ENCODE data around the gene MEOX1. TPM values are rescaled to one million over a fixed set of nuclear protein-coding genes. Genes with fewer than 3 reads are reported as not detected.

MEOX1 gene
- total and polyA plus RNA-seq, 2 experiments from 2014 or later: not detected

- DNase-seq: no peak
- H3K36me3 ChIP-seq (ENCODE audit: low read depth): no peaks in the 10 kb centered on the region
- H3K9ac ChIP-seq: no peak overlapping the region
- no peaks in the 10 kb centered on the region for H3K9me2 ChIP-seq (ENCODE audit: insufficient read depth)
- in situ Hi-C loops (cut with MboI): no loop called here
- no peaks in the 10 kb centered on the region for H3K79me2 ChIP-seq (ENCODE audit: insufficient read depth)
- H3F3A ChIP-seq (ENCODE audit: insufficient read depth): no peaks in the 10 kb centered on the region
- H3K27ac ChIP-seq: no peak overlapping the region
- no peak overlapping the region for H3K4me2 ChIP-seq (ENCODE audit: unreplicated experiment)
- H3K4me1 ChIP-seq (ENCODE audit: insufficient read depth): peaks cover 4% of the 10 kb centered on the region; the same call in 1 of the 2 replicates
- TF ChIP-seq EZH2phosphoT487 (IDR thresholded peaks at IDR 0.05; ENCODE audit: insufficient read depth, low read depth) (no peak), EZH2 (IDR thresholded peaks at IDR 0.05; ENCODE audit: insufficient read depth, poor library complexity, severe bottlenecking) (no peak)
- H3K27me3 ChIP-seq (replicated peaks; ENCODE audit: insufficient read depth): peaks cover 13% of the 10 kb centered on the region; the same call in 1 of the 2 replicates
- H3K9me3 ChIP-seq (ENCODE audit: low read depth): no peaks in the 10 kb centered on the region
- 45 to 46% methylated on average over 5 of the region's 5 CpGs for WGBS, 2 experiments (ENCODE audit: low coverage in 1 of 2, low lambda C conversion rate in 2 of 2, missing lambda C conversion rate in 2 of 2)
- H4K20me1 ChIP-seq (ENCODE audit: insufficient read depth): no peaks in the 10 kb centered on the region
- no peak overlapping the region for H2AFZ ChIP-seq
- no peak overlapping the region for H3K4me3 ChIP-seq
Measured at GRCh38 chr17:43706235-43706634, 44.5 kb upstream of the MEOX1 start.

GRCh38 chr17:43703630-43704029, 41.9 kb upstream of the MEOX1 start:
- no peak for DNase-seq
- in situ Hi-C loops (cut with MboI): no loop called here
- Histone ChIP-seq H3F3A (ENCODE audit: insufficient read depth) (peaks cover 10% of the 10 kb centered on the region; the same call in 1 of the 2 replicates), H3K36me3 (ENCODE audit: low read depth) (no peaks in the 10 kb centered on the region), H4K20me1 (ENCODE audit: insufficient read depth) (no peaks in the 10 kb centered on the region), H3K27ac (no peak overlapping the region), H3K4me3 (no peak overlapping the region), H3K9me3 (ENCODE audit: low read depth) (no peaks in the 10 kb centered on the region), H3K9ac (no peak overlapping the region), H3K79me2 (ENCODE audit: insufficient read depth) (no peaks in the 10 kb centered on the region), H3K4me1 (ENCODE audit: insufficient read depth) (peaks cover 8% of the 10 kb centered on the region), H3K4me2 (ENCODE audit: unreplicated experiment) (no peak overlapping the region), H3K9me2 (ENCODE audit: insufficient read depth) (no peaks in the 10 kb centered on the region), H3K27me3 (replicated peaks; ENCODE audit: insufficient read depth) (peaks cover 13% of the 10 kb centered on the region; the same call in 1 of the 2 replicates), H2AFZ (no peak overlapping the region)
- 86 to 92% methylated on average over 3 of the region's 3 CpGs for WGBS, 2 experiments (ENCODE audit: low coverage in 1 of 2, low lambda C conversion rate in 2 of 2, missing lambda C conversion rate in 2 of 2)
- TF ChIP-seq EZH2 (IDR thresholded peaks at IDR 0.05; ENCODE audit: insufficient read depth, poor library complexity, severe bottlenecking) (no peak), EZH2phosphoT487 (IDR thresholded peaks at IDR 0.05; ENCODE audit: insufficient read depth, low read depth) (no peak)

GRCh38 chr17:43702637-43703036, 40.9 kb upstream of the MEOX1 start:
- WGBS, 2 experiments (ENCODE audit: low coverage in 1 of 2, low lambda C conversion rate in 2 of 2, missing lambda C conversion rate in 2 of 2): 98 to 99% methylated on average over 4 of the region's 4 CpGs
- Histone ChIP-seq H4K20me1 (ENCODE audit: insufficient read depth) (no peaks in the 10 kb centered on the region), H3K9me2 (ENCODE audit: insufficient read depth) (no peaks in the 10 kb centered on the region), H3K4me3 (no peak overlapping the region), H3K36me3 (ENCODE audit: low read depth) (no peaks in the 10 kb centered on the region), H3F3A (ENCODE audit: insufficient read depth) (peaks cover 10% of the 10 kb centered on the region; the same call in 1 of the 2 replicates), H3K27ac (no peak overlapping the region), H3K4me1 (ENCODE audit: insufficient read depth) (peaks cover 8% of the 10 kb centered on the region), H3K79me2 (ENCODE audit: insufficient read depth) (no peaks in the 10 kb centered on the region), H3K9me3 (ENCODE audit: low read depth) (no peaks in the 10 kb centered on the region), H3K27me3 (replicated peaks; ENCODE audit: insufficient read depth) (peaks cover 13% of the 10 kb centered on the region; the same call in 1 of the 2 replicates), H2AFZ (no peak overlapping the region), H3K9ac (no peak overlapping the region), H3K4me2 (ENCODE audit: unreplicated experiment) (no peak overlapping the region)
- in situ Hi-C loops (cut with MboI): no loop called here
- peak; percentile 19 for DNase-seq
- no peak for TF ChIP-seq EZH2phosphoT487 (IDR thresholded peaks at IDR 0.05; ENCODE audit: insufficient read depth, low read depth)
- TF ChIP-seq EZH2 (IDR thresholded peaks at IDR 0.05; ENCODE audit: insufficient read depth, poor library complexity, severe bottlenecking): no peak

GRCh38 chr17:43701318-43701743, 39.6 kb upstream of the MEOX1 start:
- H3K4me2 ChIP-seq (ENCODE audit: unreplicated experiment): no peak overlapping the region

More at GRCh38 chr17:43701318-43701743, 39.6 kb upstream of the MEOX1 start:
- WGBS, 2 experiments (ENCODE audit: low coverage in 1 of 2, low lambda C conversion rate in 2 of 2, missing lambda C conversion rate in 2 of 2): 61 to 72% methylated on average over 16 of the region's 16 CpGs
- TF ChIP-seq EZH2 (IDR thresholded peaks at IDR 0.05; ENCODE audit: insufficient read depth, poor library complexity, severe bottlenecking): no peak
- no peak for TF ChIP-seq EZH2phosphoT487 (IDR thresholded peaks at IDR 0.05; ENCODE audit: insufficient read depth, low read depth)
- Histone ChIP-seq H3K9me2 (ENCODE audit: insufficient read depth) (no peaks in the 10 kb centered on the region), H3K79me2 (ENCODE audit: insufficient read depth) (no peaks in the 10 kb centered on the region), H4K20me1 (ENCODE audit: insufficient read depth) (no peaks in the 10 kb centered on the region), H3K4me3 (no peak overlapping the region), H3K4me1 (ENCODE audit: insufficient read depth) (peaks cover 14% of the 10 kb centered on the region), H3K9ac (no peak overlapping the region), H3K9me3 (ENCODE audit: low read depth) (no peaks in the 10 kb centered on the region), H3F3A (ENCODE audit: insufficient read depth) (peaks cover 10% of the 10 kb centered on the region; the same call in 1 of the 2 replicates), H3K27ac (no peak overlapping the region), H3K27me3 (replicated peaks; ENCODE audit: insufficient read depth) (peaks cover 1% of the 10 kb centered on the region; the same call in 1 of the 2 replicates), H3K36me3 (ENCODE audit: low read depth) (no peaks in the 10 kb centered on the region), H2AFZ (no peak overlapping the region)
- peak; percentile 70 for DNase-seq
- in situ Hi-C loops (cut with MboI): no loop called here
